ENCODE results near the gene SHTN1. TPM values are rescaled to one million over a fixed set of nuclear protein-coding genes. Genes with fewer than 3 reads are reported as not detected.

SHTN1 gene
- total RNA-seq, 1 donor from 2014 or later, result 3.0 TPM

DNA sequence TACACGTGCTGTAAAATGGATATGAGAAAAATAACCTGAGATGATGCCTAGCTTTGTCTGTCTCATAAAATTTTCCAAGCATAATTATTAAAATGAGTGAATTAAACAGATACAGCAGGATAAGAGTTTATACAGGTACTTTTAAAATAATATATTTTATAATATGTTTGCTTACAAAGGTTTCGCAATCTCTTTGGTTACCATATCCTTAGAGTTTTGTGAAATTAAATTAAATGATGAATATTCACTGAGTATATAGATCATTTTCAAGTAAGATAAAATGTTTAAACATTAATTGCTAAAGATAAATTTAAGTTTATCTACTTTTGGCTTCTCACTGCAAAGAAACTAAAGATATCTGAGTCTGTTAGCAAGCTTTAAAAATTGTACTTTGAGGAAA, 11.4 kb downstream of the SHTN1 start:
- Histone ChIP-seq H3K9me3 (no peaks in the 10 kb centered on the region), H3K4me1 (no peaks in the 10 kb centered on the region), H3K36me3 (no peaks in the 10 kb centered on the region), H3K27me3 (no peaks in the 10 kb centered on the region), H3K27ac (no peak overlapping the region), H3K4me3 (no peak overlapping the region)
- intact Hi-C loops (cut with DNase I), result no loop called here
- no peak for DNase-seq (ENCODE audit: low spot score in 2 of 2)
- TF ChIP-seq, protein P1, sequence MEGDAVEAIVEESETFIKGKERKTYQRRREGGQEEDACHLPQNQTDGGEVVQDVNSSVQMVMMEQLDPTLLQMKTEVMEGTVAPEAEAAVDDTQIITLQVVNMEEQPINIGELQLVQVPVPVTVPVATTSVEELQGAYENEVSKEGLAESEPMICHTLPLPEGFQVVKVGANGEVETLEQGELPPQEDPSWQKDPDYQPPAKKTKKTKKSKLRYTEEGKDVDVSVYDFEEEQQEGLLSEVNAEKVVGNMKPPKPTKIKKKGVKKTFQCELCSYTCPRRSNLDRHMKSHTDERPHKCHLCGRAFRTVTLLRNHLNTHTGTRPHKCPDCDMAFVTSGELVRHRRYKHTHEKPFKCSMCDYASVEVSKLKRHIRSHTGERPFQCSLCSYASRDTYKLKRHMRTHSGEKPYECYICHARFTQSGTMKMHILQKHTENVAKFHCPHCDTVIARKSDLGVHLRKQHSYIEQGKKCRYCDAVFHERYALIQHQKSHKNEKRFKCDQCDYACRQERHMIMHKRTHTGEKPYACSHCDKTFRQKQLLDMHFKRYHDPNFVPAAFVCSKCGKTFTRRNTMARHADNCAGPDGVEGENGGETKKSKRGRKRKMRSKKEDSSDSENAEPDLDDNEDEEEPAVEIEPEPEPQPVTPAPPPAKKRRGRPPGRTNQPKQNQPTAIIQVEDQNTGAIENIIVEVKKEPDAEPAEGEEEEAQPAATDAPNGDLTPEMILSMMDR (IDR thresholded peaks at IDR 0.05), result no peak

DNA sequence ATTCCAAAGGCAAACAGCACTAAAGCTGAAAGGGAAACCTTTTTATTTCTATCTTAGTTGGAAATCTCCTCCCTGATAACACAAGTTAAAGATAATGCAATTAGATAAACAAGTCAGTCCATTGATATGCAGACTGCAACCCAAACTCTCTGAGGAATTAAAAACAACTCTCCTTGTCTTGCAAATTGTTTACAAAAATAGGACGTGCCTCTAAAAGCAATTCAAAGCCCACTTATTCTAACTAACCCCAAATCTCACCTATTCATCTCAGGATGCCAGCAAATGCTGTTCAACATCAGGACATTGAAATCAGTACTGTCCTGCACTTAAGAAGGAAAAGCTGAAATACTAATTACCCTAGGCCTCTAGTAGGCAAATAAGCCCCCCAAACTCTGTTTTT, 12.8 kb downstream of the SHTN1 start:
- H3K9me3 ChIP-seq, result no peaks in the 10 kb centered on the region
- no peaks in the 10 kb centered on the region for H3K4me1 ChIP-seq
- H3K27me3 ChIP-seq, result no peaks in the 10 kb centered on the region
- H3K36me3 ChIP-seq, result no peaks in the 10 kb centered on the region
- H3K27ac ChIP-seq, result no peak overlapping the region
- TF ChIP-seq, protein P1 (IDR thresholded peaks at IDR 0.05), result no peak
- intact Hi-C loops (cut with DNase I), result no loop called here
- DNase-seq (ENCODE audit: low spot score in 2 of 2), result no peak
- no peak overlapping the region for H3K4me3 ChIP-seq

GRCh38 chr10:116990276-116990800, 14.6 kb downstream of the SHTN1 start:
- Histone ChIP-seq H3K4me3 (no peak overlapping the region), H3K27me3 (no peaks in the 10 kb centered on the region), H3K27ac (no peak overlapping the region), H3K4me1 (no peaks in the 10 kb centered on the region), H3K36me3 (no peaks in the 10 kb centered on the region), H3K9me3 (no peaks in the 10 kb centered on the region)
- DNase-seq (ENCODE audit: low spot score in 2 of 2), result no peak
- TF ChIP-seq, protein P1 (IDR thresholded peaks at IDR 0.05), result no peak
- intact Hi-C loops (cut with DNase I), result no loop called here

GRCh38 chr10:116989439-116989838, 15.5 kb downstream of the SHTN1 start:
- no peak for DNase-seq (ENCODE audit: low spot score in 2 of 2)
- H3K4me3 ChIP-seq, result no peak overlapping the region

GRCh38 chr10:116988311-116988710, 16.7 kb downstream of the SHTN1 start:
- intact Hi-C loops (cut with DNase I), result no loop called here
- TF ChIP-seq, protein P1 (IDR thresholded peaks at IDR 0.05), result no peak
- no peaks in the 10 kb centered on the region for H3K4me1 ChIP-seq
- no peaks in the 10 kb centered on the region for H3K9me3 ChIP-seq
- no peak for DNase-seq (ENCODE audit: low spot score in 2 of 2)
- no peak overlapping the region for H3K4me3 ChIP-seq
- no peaks in the 10 kb centered on the region for H3K36me3 ChIP-seq
- no peak overlapping the region for H3K27ac ChIP-seq
- H3K27me3 ChIP-seq, result no peaks in the 10 kb centered on the region

More at GRCh38 chr10:116989439-116989838, 15.5 kb downstream of the SHTN1 start:
- Histone ChIP-seq H3K36me3 (no peaks in the 10 kb centered on the region), H3K27me3 (no peaks in the 10 kb centered on the region), H3K4me1 (no peaks in the 10 kb centered on the region), H3K9me3 (no peaks in the 10 kb centered on the region), H3K27ac (no peak overlapping the region)
- TF ChIP-seq, protein P1 (IDR thresholded peaks at IDR 0.05), result no peak
- intact Hi-C loops (cut with DNase I), result no loop called here

GRCh38 chr10:116985611-116986010, 19.4 kb downstream of the SHTN1 start:
- H3K27me3 ChIP-seq, result no peaks in the 10 kb centered on the region
- no peak overlapping the region for H3K27ac ChIP-seq
- H3K36me3 ChIP-seq, result no peaks in the 10 kb centered on the region
- intact Hi-C loops (cut with DNase I), result no loop called here
- no peak for DNase-seq (ENCODE audit: low spot score in 2 of 2)
- H3K4me1 ChIP-seq, result no peaks in the 10 kb centered on the region
- no peaks in the 10 kb centered on the region for H3K9me3 ChIP-seq
- H3K4me3 ChIP-seq, result no peak overlapping the region
- TF ChIP-seq, protein P1 (IDR thresholded peaks at IDR 0.05), result no peak

Data from ascending aorta (tissue), 2 donors.